ENCODE results near the gene OR51A2. TPM values are rescaled to one million over a fixed set of nuclear protein-coding genes. Genes with fewer than 3 reads are reported as not detected.

Gene OR51A2
- total RNA-seq, 2 donors from 2014 or later: not detected

GRCh38 chr11:4936745-4937144 is 18.8 kb downstream of the OR51A2 start:
- no peaks in the 10 kb centered on the region for H3K4me1 ChIP-seq (ENCODE audit: control insufficient read depth, insufficient read depth, low read length)
- WGBS, 2 experiments (ENCODE audit: insufficient coverage in 1 of 2, insufficient read length in 1 of 2): 90% methylated on average over 2 of the region's 3 CpGs; no CpG with 5 or more reads in 1 of the 2 experiments
- H3K27ac ChIP-seq (ENCODE audit: low read depth, low read length): no peak overlapping the region
- H3K9me3 Mint-ChIP-seq: no peaks in the 10 kb centered on the region
- DNase-seq: no peak
- peaks cover 12% of the 10 kb centered on the region for H3K27me3 ChIP-seq (ENCODE audit: control insufficient read depth, insufficient read depth, low read length, poor library complexity, severe bottlenecking)
- no peak for TF ChIP-seq CTCF (conservative IDR thresholded peaks at IDR 0.05)
- no peak overlapping the region for H3K4me3 ChIP-seq (ENCODE audit: low read length)
- no peaks in the 10 kb centered on the region for H3K36me3 ChIP-seq (ENCODE audit: control insufficient read depth, insufficient read depth, low read length)
- H3K36me3 Mint-ChIP-seq (ENCODE audit: low read depth): no peaks in the 10 kb centered on the region
- no peak overlapping the region for H3K27ac Mint-ChIP-seq
- H3K9me3 ChIP-seq (ENCODE audit: control insufficient read depth, low read length): no peaks in the 10 kb centered on the region
- H3K4me1 Mint-ChIP-seq: no peaks in the 10 kb centered on the region
- no peak overlapping the region for H3K4me3 Mint-ChIP-seq
- peaks cover 1% of the 10 kb centered on the region for H3K27me3 Mint-ChIP-seq (ENCODE audit: insufficient read depth)
- H3K9ac ChIP-seq (ENCODE audit: extremely low read depth, low read length, poor library complexity, severe bottlenecking): no peak overlapping the region

GRCh38 chr11:4932751-4933150 is 22.8 kb downstream of the OR51A2 start:
- WGBS, 2 experiments (ENCODE audit: insufficient coverage in 1 of 2, insufficient read length in 1 of 2): 93 to 100% methylated on average over 4 of the region's 4 CpGs
- H3K4me1 Mint-ChIP-seq: no peaks in the 10 kb centered on the region

GRCh38 chr11:4926608-4927007 is 28.9 kb downstream of the OR51A2 start:
- no peaks in the 10 kb centered on the region for H3K36me3 Mint-ChIP-seq (ENCODE audit: low read depth)
- no peaks in the 10 kb centered on the region for H3K4me1 Mint-ChIP-seq
- H3K9me3 Mint-ChIP-seq: no peaks in the 10 kb centered on the region
- Histone ChIP-seq H3K4me3 (ENCODE audit: low read length) (no peak overlapping the region), H3K36me3 (ENCODE audit: control insufficient read depth, insufficient read depth, low read length) (no peaks in the 10 kb centered on the region), H3K27me3 (ENCODE audit: control insufficient read depth, insufficient read depth, low read length, poor library complexity, severe bottlenecking) (no peaks in the 10 kb centered on the region), H3K9me3 (ENCODE audit: control insufficient read depth, low read length) (no peaks in the 10 kb centered on the region), H3K4me1 (ENCODE audit: control insufficient read depth, insufficient read depth, low read length) (no peaks in the 10 kb centered on the region), H3K9ac (ENCODE audit: extremely low read depth, low read length, poor library complexity, severe bottlenecking) (no peak overlapping the region), H3K27ac (ENCODE audit: low read depth, low read length) (no peak overlapping the region)
- H3K27ac Mint-ChIP-seq: no peak overlapping the region
- no peak for TF ChIP-seq CTCF (conservative IDR thresholded peaks at IDR 0.05)
- DNase-seq: no peak
- no peak overlapping the region for H3K4me3 Mint-ChIP-seq
- peaks cover 13% of the 10 kb centered on the region for H3K27me3 Mint-ChIP-seq (ENCODE audit: insufficient read depth)

More at GRCh38 chr11:4932751-4933150, 22.8 kb downstream of the OR51A2 start:
- no peaks in the 10 kb centered on the region for H3K36me3 Mint-ChIP-seq (ENCODE audit: low read depth)
- Histone ChIP-seq H3K27ac (ENCODE audit: low read depth, low read length) (no peak overlapping the region), H3K27me3 (ENCODE audit: control insufficient read depth, insufficient read depth, low read length, poor library complexity, severe bottlenecking) (peaks cover 5% of the 10 kb centered on the region), H3K9me3 (ENCODE audit: control insufficient read depth, low read length) (no peaks in the 10 kb centered on the region), H3K36me3 (ENCODE audit: control insufficient read depth, insufficient read depth, low read length) (no peaks in the 10 kb centered on the region), H3K9ac (ENCODE audit: extremely low read depth, low read length, poor library complexity, severe bottlenecking) (no peak overlapping the region), H3K4me1 (ENCODE audit: control insufficient read depth, insufficient read depth, low read length) (no peaks in the 10 kb centered on the region), H3K4me3 (ENCODE audit: low read length) (no peak overlapping the region)
- no peak overlapping the region for H3K4me3 Mint-ChIP-seq
- no peak for TF ChIP-seq CTCF (conservative IDR thresholded peaks at IDR 0.05)
- no peaks in the 10 kb centered on the region for H3K9me3 Mint-ChIP-seq
- no peak for DNase-seq
- H3K27me3 Mint-ChIP-seq (ENCODE audit: insufficient read depth): peaks cover 1% of the 10 kb centered on the region
- no peak overlapping the region for H3K27ac Mint-ChIP-seq

Data from endodermal cell (in vitro differentiated cells).